Measurements from ENCODE around the gene DAZAP1. TPM values are rescaled to one million over a fixed set of nuclear protein-coding genes. Genes with fewer than 3 reads are reported as not detected.

Gene DAZAP1
- total RNA-seq, 4 donors from 2014 or later: 1.2 to 102 (median 23.8) TPM

GRCh38 chr19:1399079-1399478 is 8.3 kb upstream of the DAZAP1 start:
- no peak for DNase-seq
- no peaks in the 10 kb centered on the region for H3K27me3 ChIP-seq
- H3K9me3 ChIP-seq: no peaks in the 10 kb centered on the region
- intact Hi-C loops (cut with DNase I; ENCODE audit: low total_unique reads): no loop called here
- TF ChIP-seq CTCF (IDR thresholded peaks at IDR 0.05) (no peak), POLR2A (IDR thresholded peaks at IDR 0.05) (no peak)
- H3K36me3 ChIP-seq: no peaks in the 10 kb centered on the region
- H3K27ac ChIP-seq: no peak overlapping the region
- H3K4me1 ChIP-seq: peaks cover 0 to 22% of the 10 kb centered on the region in 2 donors
- H3K4me3 ChIP-seq: no peak overlapping the region

- Histone ChIP-seq H3K27me3 (no peaks in the 10 kb centered on the region), H3K9me3 (no peaks in the 10 kb centered on the region), H3K27ac (no peak overlapping the region), H3K4me1 (peaks cover 0 to 22% of the 10 kb centered on the region in 2 donors), H3K4me3 (no peak overlapping the region), H3K36me3 (no peaks in the 10 kb centered on the region)
- no peak for DNase-seq
- intact Hi-C loops (cut with DNase I; ENCODE audit: low total_unique reads): no loop called here
- TF ChIP-seq POLR2A (IDR thresholded peaks at IDR 0.05) (no peak), CTCF (IDR thresholded peaks at IDR 0.05) (no peak)
Measured at GRCh38 chr19:1399745-1400144, 7.6 kb upstream of the DAZAP1 start.

- DNase-seq: no peak
- intact Hi-C loops (cut with DNase I; ENCODE audit: low total_unique reads): no loop called here
- Histone ChIP-seq H3K36me3 (no peaks in the 10 kb centered on the region), H3K27me3 (no peaks in the 10 kb centered on the region), H3K27ac (peak overlapping the region in 1 of 2 donors; percentile 7), H3K9me3 (no peaks in the 10 kb centered on the region), H3K4me3 (peak overlapping the region; percentile 28 to 49), H3K4me1 (peaks cover 0 to 22% of the 10 kb centered on the region in 2 donors)
- no peak for TF ChIP-seq CTCF (IDR thresholded peaks at IDR 0.05)
- TF ChIP-seq POLR2A (IDR thresholded peaks at IDR 0.05): no peak
Measured at GRCh38 chr19:1400281-1401137, 6.9 kb upstream of the DAZAP1 start.

- H3K27me3 ChIP-seq: no peaks in the 10 kb centered on the region
- peaks cover 0 to 18% of the 10 kb centered on the region in 2 donors for H3K4me1 ChIP-seq
- H3K9me3 ChIP-seq: no peaks in the 10 kb centered on the region
- TF ChIP-seq CTCF (IDR thresholded peaks at IDR 0.05): peak; percentile 26 to 65 (median 48)
- TF ChIP-seq POLR2A (IDR thresholded peaks at IDR 0.05): peak in 1 of 2 donors; percentile 23
- H3K36me3 ChIP-seq: no peaks in the 10 kb centered on the region
- H3K4me3 ChIP-seq: peak within 1 kb of the TSS; percentile 28 to 49
- H3K27ac ChIP-seq: peak within 1 kb of the TSS in 1 of 2 donors; percentile 13
- DNase-seq: no peak
- intact Hi-C loops (cut with DNase I; ENCODE audit: low total_unique reads): no loop called here
Measured at GRCh38 chr19:1401138-1401888, 6.1 kb upstream of the DAZAP1 start, which contains the start of gene GAMT. Gene GAMT, minus strand, starts transcription at chr19:1401542. Its CDS starts 66 bp downstream, at chr19:1401476.

GRCh38 chr19:1401889-1402217 is 5.5 kb upstream of the DAZAP1 start:
- H3K27ac ChIP-seq: no peak overlapping the region
- no peaks in the 10 kb centered on the region for H3K9me3 ChIP-seq
- TF ChIP-seq CTCF (IDR thresholded peaks at IDR 0.05): no peak
- TF ChIP-seq POLR2A (IDR thresholded peaks at IDR 0.05): no peak
- no peak for DNase-seq
- H3K36me3 ChIP-seq: no peaks in the 10 kb centered on the region
- no peaks in the 10 kb centered on the region for H3K27me3 ChIP-seq
- intact Hi-C loops (cut with DNase I; ENCODE audit: low total_unique reads): no loop called here
- H3K4me3 ChIP-seq: peak overlapping the region in 1 of 2 donors; percentile 49
- peaks cover 0 to 18% of the 10 kb centered on the region in 2 donors for H3K4me1 ChIP-seq
